IMR-90 (cell line): Measurements from ENCODE around the gene WEE2. TPM values are rescaled to one million over a fixed set of nuclear protein-coding genes. Genes with fewer than 3 reads are reported as not detected.

Experiments
- ATAC-seq: fragments of 200-7000 bp; cut with Tn5 transposase; 2 replicates; pipeline ENCODE4 v1.9.1; 2020; ENCODE audit warnings: low read depth, mild to moderate bottlenecking, moderate library complexity
- BruUV-seq: library from RNA; stranded (reverse); fragments of 400-500 nt; replicated peaks from 2 replicates; lab custom pipeline; 2021; lab: Mats Ljungman, UMichigan
- CTCF ChIA-PET: fragments of 300-600 bp; formaldehyde crosslinking; extraction: SDS; loops from one replicate; lab custom pipeline; 2021; ENCODE audit warnings: antibody characterized with exemption; lab: Yijun Ruan, JAX
- POLR2A ChIA-PET: fragments of 300-600 bp; sonication (Branson Sonifier 250); formaldehyde crosslinking; loops from one replicate; lab custom pipeline; 2022; ENCODE audit warnings: antibody characterized with exemption; ENCODE audit not compliant: unreplicated experiment; lab: Charles Lee
- DNase-seq: peaks from one replicate; pipeline ENCODE4 v3.0.0; 2013
- H2AFZ ChIP-seq: replicated peaks from 2 replicates; pipeline ENCODE3; 2013; ENCODE audit warnings: low read length, mild to moderate bottlenecking; ENCODE audit not compliant: poor library complexity
- H2AK5ac ChIP-seq: 2 replicates; pipeline ENCODE4 v1.6.1; 2013; ENCODE audit warnings: low read depth, low read length, inconsistent platforms
- H2AK9ac ChIP-seq: replicated peaks from 2 replicates; pipeline ENCODE3; 2013; ENCODE audit warnings: mild to moderate bottlenecking, low read depth, low read length, moderate library complexity; ENCODE audit not compliant: poor library complexity
- H2BK120ac ChIP-seq: 2 replicates; pipeline ENCODE4 v1.6.1; 2013; ENCODE audit warnings: low read depth, low read length, inconsistent platforms
- H2BK15ac ChIP-seq: 3 replicates; pipeline ENCODE4 v1.6.1; 2013; ENCODE audit warnings: low read depth, low read length, inconsistent platforms
- H2BK20ac ChIP-seq: 2 replicates; pipeline ENCODE4 v1.6.1; 2013; ENCODE audit warnings: low read depth, mild to moderate bottlenecking, inconsistent platforms, low read length, moderate library complexity
- H2BK5ac ChIP-seq: 2 replicates; pipeline ENCODE4 v1.6.1; 2013; ENCODE audit warnings: mild to moderate bottlenecking, low read depth, low read length, inconsistent platforms; ENCODE audit not compliant: poor library complexity, severe bottlenecking
- H3K14ac ChIP-seq: replicated peaks from 2 replicates; pipeline ENCODE4 v1.6.1; 2013; ENCODE audit warnings: low read depth, low read length, inconsistent platforms
- H3K18ac ChIP-seq: 2 replicates; pipeline ENCODE4 v1.6.1; 2013; ENCODE audit warnings: low read depth, low read length, control low read depth
- H3K23ac ChIP-seq: 2 replicates; pipeline ENCODE4 v1.6.1; 2013; ENCODE audit warnings: low read depth, low read length, inconsistent platforms
- H3K27ac ChIP-seq: 2 replicates; pipeline ENCODE4 v1.5.1; 2013; ENCODE audit warnings: mild to moderate bottlenecking, control low read depth, low read length; ENCODE audit not compliant: insufficient read depth
- H3K27me3 ChIP-seq: 2 replicates; pipeline ENCODE4 v1.6.1; 2013; ENCODE audit warnings: low read length; ENCODE audit not compliant: control insufficient read depth, insufficient read depth
- H3K36me3 ChIP-seq: 2 replicates; pipeline ENCODE4 v1.6.1; 2013; ENCODE audit warnings: low read length, mixed read lengths; ENCODE audit not compliant: control insufficient read depth, insufficient read depth
- H3K4ac ChIP-seq: 2 replicates; pipeline ENCODE4 v1.6.1; 2013; ENCODE audit warnings: low read depth, low read length, inconsistent platforms
- H3K4me1 ChIP-seq: 2 replicates; pipeline ENCODE4 v1.6.1; 2013; ENCODE audit warnings: low read length, mixed read lengths; ENCODE audit not compliant: control insufficient read depth, insufficient read depth
- H3K4me2 ChIP-seq: 2 replicates; pipeline ENCODE4 v1.6.1; 2013; ENCODE audit warnings: low read depth, mild to moderate bottlenecking, control low read depth, low read length, moderate library complexity
- H3K4me3 ChIP-seq: 2 replicates; pipeline ENCODE4 v1.5.1; 2013; ENCODE audit warnings: low read depth, mild to moderate bottlenecking, control low read depth, low read length, moderate library complexity; ENCODE audit not compliant: insufficient read depth
- H3K56ac ChIP-seq: 2 replicates; pipeline ENCODE4 v1.6.1; 2013; ENCODE audit warnings: low read length, inconsistent platforms; ENCODE audit not compliant: insufficient read depth; ENCODE audit errors: extremely low read depth
- H3K79me1 ChIP-seq, 2 experiments: 2 replicates each; pipeline ENCODE4 v1.6.1; 2013; ENCODE audit warnings: low read length in 2 of 2, inconsistent platforms in 1 of 2, low read depth in 1 of 2
- H3K9ac ChIP-seq: 2 replicates; pipeline ENCODE4 v1.6.1; 2013; ENCODE audit warnings: low read depth, low read length, control low read depth
- H3K9me1 ChIP-seq: 2 replicates; pipeline ENCODE4 v1.6.1; 2013; ENCODE audit warnings: low read length, inconsistent platforms; ENCODE audit not compliant: insufficient read depth
- H3K9me3 ChIP-seq: 2 replicates; pipeline ENCODE4 v1.6.1; 2013; ENCODE audit warnings: low read length; ENCODE audit not compliant: control insufficient read depth, insufficient read depth
- H4K20me1 ChIP-seq: 2 replicates; pipeline ENCODE4 v1.6.1; 2013; ENCODE audit warnings: low read length, inconsistent platforms; ENCODE audit not compliant: insufficient read depth
- H4K5ac ChIP-seq: 2 replicates; pipeline ENCODE4 v1.6.1; 2013; ENCODE audit warnings: mild to moderate bottlenecking, low read depth, low read length, control low read depth
- H4K8ac ChIP-seq, 2 experiments: 2 replicates each; pipeline ENCODE4 v1.6.1; 2013; ENCODE audit warnings: low read depth in 2 of 2, low read length in 2 of 2, control low read depth in 1 of 2, inconsistent platforms in 1 of 2
- H4K91ac ChIP-seq: 2 replicates; pipeline ENCODE4 v1.6.1; 2013; ENCODE audit warnings: low read depth, low read length, inconsistent platforms; ENCODE audit not compliant: insufficient read depth
- BHLHE40 ChIP-seq: fragments of 150-350 bp; IDR thresholded peaks from 2 replicates; pipeline ENCODE4 v1.6.1; 2016; ENCODE audit warnings: mild to moderate bottlenecking, low read depth, low read length
- CTCF ChIP-seq: conservative IDR thresholded peaks from 2 replicates; pipeline ENCODE4 v1.5.1; 2012; ENCODE audit warnings: mild to moderate bottlenecking, low read depth, low read length, improper control_type of control experiment
- WGBS, 2 experiments: methylation state at CpG; one replicate each; pipeline versions ENCODE4 v1.1.5 to v1.1.7; 2013; ENCODE audit warnings: missing lambda C conversion rate in 2 of 2; ENCODE audit not compliant: insufficient read length in 1 of 2; ENCODE audit errors: extremely low coverage in 2 of 2; 5-methylcytosine and 5-hydroxymethylcytosine counted together
- dilution Hi-C: fragments of 300-500 bp; cut with HindIII; formaldehyde crosslinking; loops from one replicate; pipeline ENCODE4 v1.14.3; 2018; ENCODE audit warnings: low sequenced_read_pairs; ENCODE audit not compliant: unreplicated experiment
- in situ Hi-C: fragments of 300-500 bp; cut with MboI; formaldehyde crosslinking; loops from 3 replicates; pipeline ENCODE4 v1.14.3; 2019; ENCODE audit warnings: low sequenced_read_pairs, inconsistent platforms, mixed read lengths
- intact Hi-C: fragments of 100-400 bp; cut with micrococcal nuclease; formaldehyde crosslinking; loops from 2 replicates; pipeline ENCODE4 v1.10.0; 2022
- polyA plus RNA-seq, 3 experiments: library from polyadenylated mRNA; depleted of rRNA; stranded (reverse); fragments of >200 nt; gene quantifications; 2 replicates each; pipeline ENCODE4 v1.2.3, GENCODE V29; 2012; ENCODE audit warnings: low replicate concordance in 1 of 3
- total RNA-seq: library from RNA; depleted of rRNA; stranded (reverse); fragments of >200 nt; gene quantifications from 2 replicates; pipeline ENCODE4 v1.2.3, GENCODE V29; 2012

Gene WEE2
- total and polyA plus RNA-seq, 2 of the 4 experiments (the other 2 are of a cell fraction): not detected

- no peak overlapping the region for H3K27ac ChIP-seq
- H2AFZ ChIP-seq: no peak overlapping the region
- ChIA-PET POLR2A (no interaction called here), CTCF (no interaction called here)
- in situ Hi-C loops (no loop called here), dilution Hi-C loops (no loop called here), intact Hi-C loops (no loop called here)
- no peaks in the 10 kb centered on the region for H3K36me3 ChIP-seq
- no peak overlapping the region for H3K14ac ChIP-seq
- H3K23ac ChIP-seq: no peak overlapping the region
- H3K4me3 ChIP-seq: no peak overlapping the region
- no peak for TF ChIP-seq CTCF
- TF ChIP-seq BHLHE40: peak; percentile 46; the same call in 1 of the 2 replicates
- no peaks in the 10 kb centered on the region for H3K9me3 ChIP-seq
- H2AK9ac ChIP-seq: no peak overlapping the region
- H2BK120ac ChIP-seq: no peak overlapping the region
- H3K4me2 ChIP-seq: no peak overlapping the region
- no peak overlapping the region for H2AK5ac ChIP-seq
- H4K5ac ChIP-seq: no peak overlapping the region
- BruUV-seq: no TSS peak
- no peak overlapping the region for H3K4ac ChIP-seq
- DNase-seq (no peak), ATAC-seq (no peak)
- peaks cover 1% of the 10 kb centered on the region; the same call in 1 of the 2 replicates for H3K4me1 ChIP-seq
- H4K91ac ChIP-seq: no peak overlapping the region
- peaks cover 10 to 11% of the 10 kb centered on the region in 2 experiments; a peak in 2 of 4 replicates for H3K79me1 ChIP-seq
- H3K9ac ChIP-seq: no peak overlapping the region
- no peak overlapping the region for H3K18ac ChIP-seq
- H3K9me1 ChIP-seq: no peaks in the 10 kb centered on the region
- no peak overlapping the region for H3K56ac ChIP-seq
- no peak overlapping the region for H2BK15ac ChIP-seq
- no peak overlapping the region for H4K8ac ChIP-seq
- H3K27me3 ChIP-seq: no peaks in the 10 kb centered on the region
- H4K20me1 ChIP-seq: no peaks in the 10 kb centered on the region; the same call in 1 of the 2 replicates
- no CpG with 5 or more reads among the region's 2 CpGs for WGBS, 2 experiments
- no peak overlapping the region for H2BK20ac ChIP-seq
- no peak overlapping the region for H2BK5ac ChIP-seq
These were observed 11.8 kb upstream of the WEE2 start for GRCh38 chr7:141696348-141696747.
